Ishikawa (cell line): Measurements from ENCODE around the gene SMARCA4.

Source experiments
- CEBPB ChIP-seq: IDR thresholded peaks from 2 replicates; pipeline ENCODE4 v1.6.1; 2012
- CREB1 ChIP-seq: IDR thresholded peaks from 2 replicates; pipeline ENCODE4 v1.6.1; 2012; ENCODE audit warnings: low read depth
- EGR1 ChIP-seq: IDR thresholded peaks from 2 replicates; pipeline ENCODE4 v1.6.1; 2012
- EP300 ChIP-seq: IDR thresholded peaks from 2 replicates; pipeline ENCODE4 v1.6.1; 2012; ENCODE audit warnings: borderline replicate concordance
- FOXM1 ChIP-seq: IDR thresholded peaks from 2 replicates; pipeline ENCODE4 v1.6.1; 2012; ENCODE audit warnings: low read depth, borderline replicate concordance
- MAX ChIP-seq: IDR thresholded peaks from 2 replicates; pipeline ENCODE4 v1.6.1; 2012
- NFIC ChIP-seq: IDR thresholded peaks from 2 replicates; pipeline ENCODE4 v1.6.1; 2012
- REST ChIP-seq: IDR thresholded peaks from 2 replicates; pipeline ENCODE4 v1.6.1; 2012; ENCODE audit warnings: low read depth, mild to moderate bottlenecking
- TAF1 ChIP-seq: IDR thresholded peaks from 2 replicates; pipeline ENCODE4 v1.6.1; 2012; ENCODE audit warnings: low read depth, mild to moderate bottlenecking
- TCF12 ChIP-seq: IDR thresholded peaks from 2 replicates; pipeline ENCODE4 v1.6.1; 2012; ENCODE audit warnings: low read depth
- TEAD4 ChIP-seq: IDR thresholded peaks from 2 replicates; pipeline ENCODE4 v1.6.1; 2012
- USF1 ChIP-seq: IDR thresholded peaks from 2 replicates; pipeline ENCODE4 v1.6.1; 2012
- YY1 ChIP-seq: IDR thresholded peaks from 2 replicates; pipeline ENCODE4 v1.6.1; 2012; ENCODE audit warnings: low read depth
- ZBTB7A ChIP-seq: IDR thresholded peaks from 2 replicates; pipeline ENCODE4 v1.6.1; 2012; ENCODE audit warnings: low read depth

The SMARCA4 gene

GRCh38 chr19:11047866-11048265 lies 87.0 kb downstream of the SMARCA4 start:
- TF ChIP-seq USF1: no peak
- no peak for TF ChIP-seq TEAD4
- no peak for TF ChIP-seq CEBPB
- no peak for TF ChIP-seq MAX
- no peak for TF ChIP-seq REST
- no peak for TF ChIP-seq FOXM1

GRCh38 chr19:11050323-11051114 lies 89.7 kb downstream of the SMARCA4 start:
- TF ChIP-seq ZBTB7A (no peak), EP300 (no peak), EGR1 (no peak), MAX (no peak), TEAD4 (no peak), REST (no peak), USF1 (no peak), FOXM1 (no peak), NFIC (no peak)

GRCh38 chr19:11053817-11054195 lies 93.0 kb downstream of the SMARCA4 start:
- TF ChIP-seq EP300: no peak
- no peak for TF ChIP-seq CREB1
- TF ChIP-seq ZBTB7A: no peak
- no peak for TF ChIP-seq EGR1
- TF ChIP-seq TCF12: no peak
- no peak for TF ChIP-seq TAF1
- no peak for TF ChIP-seq YY1
- TF ChIP-seq USF1: no peak
- TF ChIP-seq TEAD4: no peak

GRCh38 chr19:11054200-11054599 lies 93.4 kb downstream of the SMARCA4 start:
- TF ChIP-seq EP300 (no peak), NFIC (no peak), REST (no peak), USF1 (no peak), TEAD4 (no peak), MAX (no peak), CREB1 (no peak), FOXM1 (no peak), EGR1 (no peak), CEBPB (no peak), TAF1 (no peak)
